ENCODE measurements around the gene DAGLB. TPM values are rescaled to one million over a fixed set of nuclear protein-coding genes. Genes with fewer than 3 reads are reported as not detected.
"Not testable (repeated sequence)": the region's sequence is repeated elsewhere in the genome, so short reads cannot be mapped to it uniquely, and the experiment has no call there.

DAGLB gene
- total and polyA plus RNA-seq, 8 donors, result 16.8 to 46.5 (median 18.7) TPM

GRCh38 chr7:6380310-6381095 is 67.3 kb downstream of the DAGLB start:
- Histone ChIP-seq H3K9me3 (no peaks in the 10 kb centered on the region), H3K27me3 (no peaks in the 10 kb centered on the region), H3K4me1 (peaks cover 64 to 99% of the 10 kb centered on the region in 2 donors), H3K4me3 (no peak overlapping the region), H3K27ac (peak overlapping the region in 1 of 2 donors; percentile 33), H3K36me3 (peaks cover 0 to 30% of the 10 kb centered on the region in 2 donors)
- DNase-seq (no peak), ATAC-seq (no peak)
- intact Hi-C loops (cut with DNase I), result no loop called here
- TF ChIP-seq CTCF (IDR thresholded peaks at IDR 0.05), result no peak

- intact Hi-C loops (cut with DNase I), result no loop called here
- no peak for TF ChIP-seq CTCF (IDR thresholded peaks at IDR 0.05)
Observed at GRCh38 chr7:6379886-6380285, 67.9 kb downstream of the DAGLB start.

GRCh38 chr7:6378556-6378955 is 69.2 kb downstream of the DAGLB start:
- DNase-seq; H3K27me3 ChIP-seq; H3K9me3 ChIP-seq; ATAC-seq; intact Hi-C loops (cut with DNase I): not testable (repeated sequence)
- H3K4me3 ChIP-seq, result peak overlapping the region in 1 of 2 donors; percentile 82
- peaks cover 0 to 30% of the 10 kb centered on the region in 2 donors for H3K36me3 ChIP-seq
- H3K27ac ChIP-seq, result peak overlapping the region in 1 of 2 donors; percentile 55
- peaks cover 48 to 80% of the 10 kb centered on the region in 2 donors for H3K4me1 ChIP-seq

More at GRCh38 chr7:6379886-6380285, 67.9 kb downstream of the DAGLB start:
- H3K27ac ChIP-seq, result peak overlapping the region in 1 of 2 donors; percentile 4
- no peak for DNase-seq
- no peaks in the 10 kb centered on the region for H3K9me3 ChIP-seq
- H3K27me3 ChIP-seq, result no peaks in the 10 kb centered on the region
- H3K4me1 ChIP-seq, result peaks cover 57 to 93% of the 10 kb centered on the region in 2 donors
- no peak overlapping the region for H3K4me3 ChIP-seq
- H3K36me3 ChIP-seq, result peaks cover 0 to 30% of the 10 kb centered on the region in 2 donors
- ATAC-seq, result no peak

GRCh38 chr7:6376820-6377219 is 70.9 kb downstream of the DAGLB start:
- intact Hi-C loops (cut with DNase I), result no loop called here
- Histone ChIP-seq H3K4me3 (peak overlapping the region in 1 of 2 donors; percentile 82), H3K9me3 (no peaks in the 10 kb centered on the region), H3K36me3 (peaks cover 0 to 30% of the 10 kb centered on the region in 2 donors), H3K27me3 (no peaks in the 10 kb centered on the region), H3K27ac (peak overlapping the region in 1 of 2 donors; percentile 55), H3K4me1 (peaks cover 30 to 69% of the 10 kb centered on the region in 2 donors)
- DNase-seq, result peak in 1 of 4 donors; percentile 37
- ATAC-seq, result no peak
- TF ChIP-seq CTCF (IDR thresholded peaks at IDR 0.05), result no peak

GRCh38 chr7:6375348-6376101 is 72.2 kb downstream of the DAGLB start:
- Histone ChIP-seq H3K27ac (peak overlapping the region; percentile 90 to 95), H3K36me3 (peaks cover 0 to 24% of the 10 kb centered on the region in 2 donors), H3K4me1 (peaks cover 22 to 56% of the 10 kb centered on the region in 2 donors), H3K4me3 (peak overlapping the region; percentile 50 to 82), H3K9me3 (no peaks in the 10 kb centered on the region), H3K27me3 (no peaks in the 10 kb centered on the region)
- intact Hi-C loops (cut with DNase I), result no loop called here
- peak in 1 of 4 donors; percentile 27 for DNase-seq
- ATAC-seq, result peak; percentile 2
- no peak for TF ChIP-seq CTCF (IDR thresholded peaks at IDR 0.05)

Data from left lung (tissue), 10 donors.